GM18526 (cell line): ENCODE measurements around the gene RBBP8NL.

Source experiments
- POLR2A ChIP-seq: IDR thresholded peaks from 3 replicates; pipeline ENCODE4 v1.6.1; 2011; ENCODE audit not compliant: insufficient read length; ENCODE audit errors: extremely low read depth

RBBP8NL gene

DNA sequence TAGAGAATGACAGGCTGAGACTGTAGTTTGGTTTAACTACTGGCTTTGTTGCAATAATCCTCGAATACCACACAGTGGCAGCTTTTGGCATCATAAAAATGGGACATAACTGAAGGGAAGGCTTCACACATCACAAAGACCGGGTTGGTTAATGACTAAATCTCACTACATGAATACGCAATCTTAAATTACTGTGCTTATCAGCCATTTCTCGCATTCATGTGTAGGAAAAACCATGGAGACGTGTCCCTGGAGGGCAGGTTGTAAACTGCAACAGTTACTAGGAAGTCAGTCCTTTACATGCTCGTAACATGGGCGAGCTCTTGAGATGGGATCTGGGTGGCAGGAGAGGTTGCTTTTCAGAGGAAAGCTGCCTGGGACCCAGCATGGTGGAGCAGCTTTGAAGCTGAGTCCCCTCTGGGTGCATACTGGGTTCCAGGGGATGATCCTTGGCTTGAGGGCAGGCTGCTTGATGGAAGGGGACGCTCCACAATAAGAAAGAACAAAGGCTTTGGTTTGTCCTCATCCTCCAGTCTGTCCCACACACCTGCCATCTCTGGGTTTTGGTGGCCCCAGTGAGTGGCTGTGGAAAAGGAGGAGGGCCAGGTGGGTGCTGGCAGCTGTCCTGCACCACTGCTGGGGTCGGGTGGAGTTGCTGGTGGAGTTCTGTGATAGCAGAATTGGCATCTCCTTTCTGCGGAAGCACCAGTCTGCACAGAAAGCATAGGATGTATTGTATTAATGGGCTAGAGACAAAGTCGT is 38.3 kb downstream of the RBBP8NL start:
- TF ChIP-seq POLR2A = peak; percentile 17

DNA sequence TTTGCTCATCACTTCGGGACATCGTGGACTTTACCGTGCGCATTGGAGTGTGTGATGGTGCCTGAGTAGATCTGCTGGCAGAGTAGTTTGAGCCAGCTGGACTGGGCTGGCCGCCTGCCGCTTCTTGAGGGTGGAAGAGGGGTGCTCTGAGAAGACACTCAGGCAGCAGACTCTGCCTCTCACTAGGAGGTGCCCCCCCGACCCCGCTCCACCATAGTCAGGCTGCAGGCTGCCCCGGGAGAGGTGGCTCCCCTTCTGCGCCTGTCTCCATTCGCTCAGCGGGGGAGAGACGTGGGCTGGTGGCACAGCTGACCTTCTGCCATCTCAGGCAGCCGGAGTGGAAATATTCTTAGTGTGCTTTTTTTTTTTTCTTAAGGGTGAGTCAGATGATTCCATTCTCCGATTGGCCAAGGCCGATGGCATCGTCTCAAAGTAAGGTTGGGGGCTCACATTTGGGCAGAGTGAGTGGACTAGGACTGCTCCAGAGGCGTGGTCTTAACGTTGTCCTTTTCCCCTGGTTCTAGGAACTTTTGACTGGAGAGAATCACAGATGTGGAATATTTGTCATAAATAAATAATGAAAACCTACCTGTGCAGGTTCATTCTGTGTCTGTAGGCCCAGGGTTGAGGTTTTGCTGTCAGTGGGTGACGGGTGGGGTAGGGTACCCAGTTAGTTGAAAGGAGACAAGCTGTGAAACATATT is 39.3 kb downstream of the RBBP8NL start:
- no peak for TF ChIP-seq POLR2A

DNA sequence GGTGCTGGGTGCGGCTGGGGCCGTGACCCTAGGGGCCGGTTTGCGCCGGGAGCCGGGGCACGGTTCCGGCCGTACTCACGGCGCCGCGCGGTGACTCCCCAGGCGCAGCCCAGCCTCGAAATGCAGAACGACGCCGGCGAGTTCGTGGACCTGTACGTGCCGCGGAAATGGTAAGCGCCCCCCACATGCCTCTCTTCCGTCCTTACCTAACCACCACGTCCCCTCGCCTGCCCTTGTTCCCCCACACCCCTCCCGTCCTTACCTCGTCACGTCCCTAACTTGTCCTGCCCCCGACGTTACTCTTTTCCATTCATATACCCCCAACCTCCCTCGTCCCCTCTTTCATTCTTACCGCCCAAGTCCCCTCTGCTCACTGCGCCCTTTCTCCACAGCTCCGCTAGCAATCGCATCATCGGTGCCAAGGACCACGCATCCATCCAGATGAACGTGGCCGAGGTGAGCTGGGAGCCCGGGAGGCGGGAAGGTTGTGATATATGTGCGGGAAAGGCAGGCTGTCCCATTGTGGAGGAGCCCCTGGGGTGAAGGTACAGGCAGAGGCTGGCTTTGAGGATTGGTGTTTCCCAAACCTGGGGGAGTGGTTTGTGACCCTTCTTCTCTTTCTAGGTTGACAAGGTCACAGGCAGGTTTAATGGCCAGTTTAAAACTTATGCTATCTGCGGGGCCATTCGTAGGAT is 40.0 kb downstream of the RBBP8NL start:
- no peak for TF ChIP-seq POLR2A

DNA sequence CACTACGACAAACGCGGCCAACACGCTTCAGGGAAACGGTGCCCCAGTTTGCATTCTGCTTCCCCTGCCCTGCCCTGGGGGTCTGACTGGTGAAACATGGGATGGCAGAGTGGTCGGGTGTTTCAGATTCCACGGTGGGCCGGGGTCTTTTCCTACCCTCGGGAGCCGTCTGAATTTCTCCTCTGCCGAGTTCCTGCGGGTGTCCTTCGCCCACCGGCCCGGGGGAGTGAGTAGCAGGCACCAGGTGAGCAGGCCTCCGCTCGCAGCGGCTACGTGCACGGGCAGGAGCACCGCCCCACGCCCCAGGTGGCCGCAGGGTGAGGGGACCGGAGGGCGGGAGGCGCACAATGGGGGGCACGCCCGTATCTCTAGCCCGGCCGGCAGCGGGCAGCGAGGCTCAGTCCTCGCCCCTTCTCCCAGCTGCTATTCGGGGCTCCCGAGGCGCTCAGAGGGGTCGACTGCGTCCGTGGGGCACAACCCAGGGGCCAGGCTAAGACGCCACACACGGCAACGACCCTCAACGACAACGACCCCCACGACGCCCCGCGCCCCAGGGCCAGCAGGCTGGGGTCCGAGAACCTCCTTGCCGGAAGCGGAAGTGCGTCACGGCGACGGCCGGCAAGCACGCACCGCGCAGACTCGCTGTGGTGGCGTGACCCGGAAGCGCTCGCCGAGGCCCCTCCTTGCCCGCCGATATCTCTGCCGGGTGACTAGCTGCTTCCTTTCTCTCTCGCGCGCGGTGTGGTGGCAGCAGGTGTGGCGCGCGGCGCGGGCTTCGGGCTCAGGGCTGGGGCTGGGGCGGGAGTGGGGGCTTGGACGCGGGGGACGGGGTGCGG is 40.7 kb downstream of the RBBP8NL start, which contains the start of gene RPS21:
TSS of gene RPS21 (plus strand) at position 721 of the 836 bp plus-strand sequence. CDS start 236 bp downstream, outside the sequence.
- peak; percentile 97 for TF ChIP-seq POLR2A

DNA sequence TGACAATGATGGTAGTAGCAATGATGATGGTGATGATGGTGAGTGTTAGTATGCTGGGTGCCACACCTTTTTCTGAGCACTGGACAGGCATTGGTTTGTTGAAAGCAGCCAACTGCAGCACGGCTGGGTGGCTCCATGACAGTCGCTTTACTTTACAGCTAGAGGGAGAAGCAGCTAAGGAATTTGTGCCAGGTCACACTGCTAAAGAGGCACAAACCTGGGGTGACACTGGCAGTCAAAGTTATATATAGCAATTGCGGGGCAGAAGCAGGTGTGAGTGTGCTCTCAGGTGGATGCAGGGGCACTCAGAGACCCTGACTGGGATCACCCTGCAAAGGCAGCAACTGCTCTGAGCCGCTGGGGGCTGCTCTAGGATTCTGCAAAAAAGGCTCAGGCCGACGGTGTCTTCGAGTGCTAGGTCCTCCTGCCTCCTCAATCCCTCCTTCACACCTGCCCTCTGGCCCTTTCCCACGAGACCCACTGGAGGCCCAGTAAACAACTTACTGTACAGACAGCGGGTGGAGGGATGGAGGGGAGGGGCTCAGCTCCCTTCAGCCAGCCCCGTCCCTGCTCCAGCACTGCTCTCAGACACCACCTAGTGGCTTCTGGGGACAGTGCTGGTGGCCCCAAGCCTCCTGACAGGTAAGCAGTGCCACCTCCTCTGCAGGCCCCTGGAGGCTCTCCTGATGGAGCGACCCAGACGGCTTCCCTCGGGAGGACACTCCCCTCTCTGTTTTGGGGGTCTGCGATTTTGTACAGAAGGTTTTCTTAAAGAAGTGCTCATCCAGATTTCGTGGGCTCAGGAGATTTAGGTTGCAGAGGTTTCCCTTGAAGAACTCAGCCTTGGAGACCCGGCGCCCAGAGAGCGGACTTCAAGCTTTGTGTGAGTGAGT is 44.8 kb downstream of the RBBP8NL start:
- no peak for TF ChIP-seq POLR2A

DNA sequence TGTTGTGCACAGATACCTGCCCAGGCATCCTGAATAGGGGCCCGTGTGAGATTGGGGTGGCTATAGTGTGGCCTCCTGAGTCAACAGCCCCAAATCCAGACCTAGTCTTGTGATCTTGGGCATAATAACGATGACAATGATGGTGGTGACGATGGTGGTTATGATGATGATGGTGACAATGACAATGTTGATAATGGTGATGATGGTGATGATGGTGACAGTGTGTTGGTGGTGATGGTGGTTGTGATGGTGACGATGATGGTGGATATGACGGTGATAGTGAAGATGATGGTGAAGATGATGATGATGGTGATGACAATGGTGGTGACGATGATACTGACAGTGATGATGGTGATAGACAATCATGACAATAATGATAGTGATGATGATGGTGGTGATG is 45.5 kb downstream of the RBBP8NL start:
- TF ChIP-seq POLR2A = no peak

DNA sequence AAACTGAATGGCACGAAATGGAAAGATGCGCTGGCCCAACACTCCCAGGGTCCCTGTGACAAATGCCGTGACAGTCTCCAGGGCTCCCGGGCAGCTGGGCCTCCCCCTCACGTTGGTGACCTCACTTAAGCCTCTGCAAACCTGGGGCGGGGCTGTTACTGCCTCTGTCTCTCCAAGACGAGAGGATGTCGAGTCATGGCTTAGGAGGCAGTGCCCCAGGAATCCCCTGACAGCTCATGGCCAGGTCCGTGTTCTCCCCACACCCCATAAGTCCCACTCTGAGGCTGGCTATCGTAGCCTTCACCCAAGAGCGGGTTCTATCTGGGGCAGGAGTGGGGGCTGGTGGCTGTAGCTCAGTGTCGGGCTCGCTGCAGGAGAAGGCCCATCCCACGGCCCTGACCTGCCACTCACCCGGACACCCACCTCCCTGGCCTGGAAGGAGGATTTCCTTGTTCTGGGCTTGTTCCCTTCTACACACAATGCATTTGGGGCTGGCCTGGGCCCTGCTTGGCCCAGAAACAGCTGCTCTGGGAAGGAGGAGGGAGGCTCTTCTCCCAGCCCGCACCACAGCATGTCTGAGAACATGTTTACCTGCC is 46.0 kb downstream of the RBBP8NL start:
- TF ChIP-seq POLR2A = no peak

DNA sequence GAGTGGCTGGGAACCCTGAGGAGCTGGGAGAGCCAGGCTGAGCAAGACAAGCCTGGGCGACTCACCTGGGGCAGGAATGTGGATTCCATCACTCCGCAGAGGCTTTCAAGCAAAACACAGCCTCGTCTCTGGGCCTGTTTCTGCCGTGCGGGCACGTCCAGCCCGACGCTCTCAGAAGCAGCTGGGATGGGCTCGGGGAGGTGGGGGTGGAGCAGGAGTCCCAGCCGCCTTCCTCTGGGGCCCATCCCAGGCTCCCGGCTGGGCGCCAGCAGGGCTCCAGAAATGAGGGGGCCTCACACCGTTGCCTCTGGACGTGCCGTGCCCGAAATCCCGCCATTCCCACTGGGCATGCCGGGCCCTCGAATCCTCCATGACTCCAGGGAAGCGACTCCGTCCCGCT is 49.1 kb downstream of the RBBP8NL start:
- no peak for TF ChIP-seq POLR2A

DNA sequence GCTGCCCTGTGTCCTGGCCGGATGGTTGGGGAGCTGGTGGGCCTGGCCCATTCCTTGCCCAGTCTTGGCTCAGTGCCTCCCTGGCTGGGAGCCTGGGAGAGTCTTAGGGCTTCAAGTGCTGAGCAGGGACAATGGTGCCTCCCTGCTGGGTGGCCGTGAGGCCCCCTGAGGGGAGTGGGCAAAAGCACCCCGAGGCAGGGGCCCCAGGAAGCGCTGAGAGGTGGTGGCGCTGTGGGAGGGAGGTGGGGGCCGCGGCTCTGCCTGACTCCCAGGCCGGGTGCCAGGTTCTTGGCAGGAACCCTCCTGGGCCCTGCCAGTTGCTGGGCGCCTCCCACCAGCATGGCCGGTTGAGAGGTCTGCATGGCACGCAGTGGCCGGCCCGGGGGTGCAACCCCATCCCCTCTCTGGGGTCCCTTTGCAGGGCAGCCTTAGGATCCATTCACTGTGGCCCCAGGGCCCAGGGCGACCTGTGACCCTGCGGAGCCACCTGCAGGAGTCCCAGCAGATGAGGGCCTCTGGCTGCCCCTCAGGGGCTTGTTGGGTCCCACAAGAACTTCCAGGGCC is 49.6 kb downstream of the RBBP8NL start:
- no peak for TF ChIP-seq POLR2A

DNA sequence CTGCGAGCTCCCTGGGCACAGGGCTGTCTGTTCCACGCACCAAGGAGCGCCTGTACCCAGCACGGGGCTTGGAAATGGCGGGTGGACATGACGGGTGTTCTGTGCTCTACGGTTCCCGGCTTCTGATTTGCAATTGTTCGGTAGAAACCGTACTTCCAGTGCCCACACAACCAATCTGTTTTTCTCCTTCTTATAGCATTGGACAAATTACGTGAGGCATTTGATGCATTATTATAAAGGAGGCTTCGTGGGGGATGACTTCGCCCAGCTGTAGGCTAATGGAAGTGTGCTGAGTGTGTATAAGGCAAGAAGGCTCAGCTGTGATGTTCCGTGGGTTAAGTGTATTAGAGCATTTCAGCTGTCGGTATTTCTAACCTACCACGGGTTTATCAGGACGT is 50.3 kb downstream of the RBBP8NL start:
- TF ChIP-seq POLR2A = no peak

DNA sequence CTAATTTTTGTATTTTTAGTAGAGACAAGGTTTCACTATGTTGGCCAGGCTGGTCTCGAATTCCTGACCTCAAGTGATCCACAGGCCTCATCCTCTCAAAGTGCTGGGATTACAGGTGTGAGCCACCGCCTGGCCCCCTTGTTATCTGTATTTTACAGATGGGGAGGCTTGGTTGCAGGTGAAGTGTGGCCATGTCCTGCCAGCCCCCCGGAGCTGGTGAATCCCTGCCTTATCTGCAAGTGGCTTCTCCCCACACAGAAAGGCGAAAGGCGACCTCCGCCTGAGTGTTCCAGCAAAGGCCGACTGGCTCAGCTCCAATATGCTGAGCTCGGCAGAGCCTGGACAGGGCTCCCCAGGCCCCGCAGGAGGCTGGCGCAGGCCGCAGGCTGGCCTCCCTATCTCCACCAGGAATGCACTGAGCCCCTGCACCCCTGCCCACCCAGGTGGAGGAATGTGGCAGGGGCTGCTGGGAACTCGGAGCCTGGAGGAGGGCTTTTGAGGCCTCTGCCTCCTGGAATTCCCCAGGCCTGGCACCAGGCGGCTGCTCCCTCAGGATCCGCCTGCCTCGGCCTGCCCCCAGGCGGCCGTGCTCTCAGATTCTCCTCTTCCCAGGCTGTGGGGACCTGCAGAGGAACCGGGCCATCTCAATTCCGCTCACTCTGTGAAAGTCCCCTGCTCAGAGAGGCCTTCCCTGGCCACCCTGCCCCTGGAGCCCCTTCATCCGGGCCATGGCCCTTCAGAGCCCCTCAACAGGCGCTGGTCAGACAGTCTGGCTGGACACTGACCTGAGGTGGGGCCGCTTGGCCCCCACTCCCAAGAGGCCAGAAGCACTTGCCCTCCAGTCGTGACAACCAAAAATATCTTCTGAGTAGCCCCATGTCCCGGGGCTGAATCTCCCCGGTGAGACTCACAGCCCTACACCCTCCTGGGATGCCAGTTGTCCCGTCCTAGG is 51.0 kb downstream of the RBBP8NL start:
- no peak for TF ChIP-seq POLR2A

DNA sequence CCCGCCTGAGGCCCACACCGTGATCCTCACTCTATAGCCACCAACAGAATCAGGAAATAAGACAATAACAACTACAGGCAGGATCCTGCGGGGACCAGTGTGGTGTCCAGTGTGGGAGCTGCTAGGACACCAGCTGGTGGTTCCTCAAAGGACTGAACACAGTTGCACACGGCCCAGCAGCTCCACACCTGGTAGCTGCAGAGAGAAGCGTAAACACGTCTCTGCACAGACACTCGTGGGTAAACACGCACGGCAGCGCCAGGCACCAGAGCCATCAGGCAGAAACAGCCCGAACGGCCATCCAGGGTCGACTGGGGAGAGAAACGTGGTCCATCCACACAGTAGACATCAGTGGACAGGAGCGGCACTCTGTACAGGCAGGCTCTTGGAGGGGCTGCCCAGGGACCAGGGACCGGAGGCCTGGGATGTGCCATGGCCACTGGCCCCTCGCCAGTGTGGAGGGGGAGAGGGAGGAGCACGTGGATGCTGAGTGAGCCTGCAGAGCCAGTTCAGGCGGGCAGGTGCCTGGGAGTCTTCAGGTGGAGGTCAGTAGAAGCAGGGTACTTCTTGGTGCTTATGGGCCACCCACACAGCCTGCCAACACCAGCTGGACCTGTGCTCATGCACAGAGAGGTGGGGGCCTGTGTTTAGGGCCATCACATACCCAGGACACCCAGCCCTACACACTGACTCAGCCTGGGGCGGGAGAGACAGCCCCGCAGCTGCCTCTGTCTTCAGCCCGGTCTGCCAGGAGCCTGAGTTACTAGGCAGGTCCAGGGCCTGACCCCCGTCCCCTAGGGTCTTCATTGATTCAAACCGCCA is 52.8 kb downstream of the RBBP8NL start:
- TF ChIP-seq POLR2A = no peak
